Calu3 (cell line): ENCODE results near the gene DOCK9. TPM values are rescaled to one million over a fixed set of nuclear protein-coding genes. Genes with fewer than 3 reads are reported as not detected.
A peak's percentile ranks its signal among the peaks of the same experiment; 100 is the strongest.

Experiments
- BruUV-seq: library from RNA; stranded (reverse); fragments of 400-500 nt; replicated peaks from 2 replicates; lab custom pipeline; 2021; lab: Mats Ljungman, UMichigan
- CTCF ChIA-PET: fragments of 300-600 bp; sonication (Branson Sonifier 250); formaldehyde crosslinking; loops from one replicate; lab custom pipeline; 2022; ENCODE audit warnings: antibody characterized with exemption; lab: Charles Lee
- DNase-seq: peaks from one replicate; pipeline ENCODE4 v3.0.0; 2022
- H3K27ac Mint-ChIP-seq: one replicate; pipeline ENCODE4 v1.8.0; 2022; ENCODE audit warnings: mixed read lengths; ENCODE audit not compliant: unreplicated experiment
- H3K27me3 Mint-ChIP-seq: one replicate; pipeline ENCODE4 v1.8.0; 2022; ENCODE audit warnings: mixed read lengths; ENCODE audit not compliant: unreplicated experiment
- H3K36me3 Mint-ChIP-seq: one replicate; pipeline ENCODE4 v1.8.0; 2022; ENCODE audit warnings: mild to moderate bottlenecking, moderate library complexity, mixed read lengths; ENCODE audit not compliant: insufficient read depth, unreplicated experiment
- H3K4me1 Mint-ChIP-seq: one replicate; pipeline ENCODE4 v1.8.0; 2022; ENCODE audit warnings: mild to moderate bottlenecking, low read depth, mixed read lengths; ENCODE audit not compliant: unreplicated experiment
- H3K4me3 Mint-ChIP-seq: one replicate; pipeline ENCODE4 v1.8.0; 2022; ENCODE audit warnings: mild to moderate bottlenecking, low read depth, moderate library complexity, mixed read lengths; ENCODE audit not compliant: unreplicated experiment
- H3K9me3 Mint-ChIP-seq: one replicate; pipeline ENCODE4 v1.8.0; 2022; ENCODE audit warnings: low read depth, mixed read lengths; ENCODE audit not compliant: unreplicated experiment
- intact Hi-C: fragments of 100-400 bp; cut with micrococcal nuclease; formaldehyde crosslinking; loops from one replicate; pipeline ENCODE4 v1.10.0; 2022; ENCODE audit not compliant: unreplicated experiment
- total RNA-seq: library from RNA; stranded (reverse); gene quantifications from 2 replicates; pipeline ENCODE4 v1.2.3, GENCODE V29; 2022
- TF ChIP-seq, protein P1 (sequence below): fragments of 200-600 bp; IDR thresholded peaks from one replicate; pipeline ENCODE4 v1.8.0; 2022; ENCODE audit warnings: antibody characterized with exemption; ENCODE audit not compliant: unreplicated experiment

DOCK9 gene
- total RNA-seq, 1 experiment from 2014 or later = 26.2 TPM

DNA sequence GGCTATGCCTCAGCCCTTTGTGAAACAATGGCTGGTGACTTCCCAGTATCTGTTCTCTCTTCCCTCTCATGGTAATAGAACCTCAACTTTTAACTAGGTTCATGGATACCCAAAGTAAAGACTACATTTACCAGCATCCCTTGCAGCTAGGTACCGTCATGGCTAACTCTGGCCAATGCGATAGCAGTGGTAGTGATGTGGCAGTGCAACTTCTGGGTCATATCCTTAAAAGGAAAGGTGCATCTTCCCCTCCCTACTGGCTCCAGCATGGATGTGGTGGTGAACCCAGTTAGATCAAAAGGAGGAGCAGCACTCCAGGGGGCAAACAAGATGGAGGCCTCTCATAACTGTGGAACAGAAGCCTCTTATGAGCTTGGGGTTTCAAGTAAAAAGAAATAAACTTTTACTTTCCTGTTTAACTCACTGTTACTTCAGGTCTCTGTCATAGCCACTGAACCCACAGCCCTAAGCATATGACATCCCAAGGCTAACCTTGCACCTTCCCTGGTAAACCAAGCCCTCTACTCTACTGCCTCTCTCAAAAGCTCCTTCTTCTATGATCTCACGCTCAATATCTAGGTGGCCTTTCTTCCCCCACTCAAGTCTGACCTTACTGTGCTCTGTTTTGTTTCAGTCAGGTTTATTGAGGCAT, 104.4 kb downstream of the DOCK9 start:
- Mint-ChIP-seq H3K9me3 (no peaks in the 10 kb centered on the region), H3K27me3 (no peaks in the 10 kb centered on the region), H3K4me1 (no peaks in the 10 kb centered on the region), H3K27ac (peak overlapping the region; percentile 73), H3K36me3 (peaks cover 15% of the 10 kb centered on the region), H3K4me3 (no peak overlapping the region)
- CTCF ChIA-PET = no interaction called here
- no TSS peak for BruUV-seq
- no peak for DNase-seq
- TF ChIP-seq, protein P1, sequence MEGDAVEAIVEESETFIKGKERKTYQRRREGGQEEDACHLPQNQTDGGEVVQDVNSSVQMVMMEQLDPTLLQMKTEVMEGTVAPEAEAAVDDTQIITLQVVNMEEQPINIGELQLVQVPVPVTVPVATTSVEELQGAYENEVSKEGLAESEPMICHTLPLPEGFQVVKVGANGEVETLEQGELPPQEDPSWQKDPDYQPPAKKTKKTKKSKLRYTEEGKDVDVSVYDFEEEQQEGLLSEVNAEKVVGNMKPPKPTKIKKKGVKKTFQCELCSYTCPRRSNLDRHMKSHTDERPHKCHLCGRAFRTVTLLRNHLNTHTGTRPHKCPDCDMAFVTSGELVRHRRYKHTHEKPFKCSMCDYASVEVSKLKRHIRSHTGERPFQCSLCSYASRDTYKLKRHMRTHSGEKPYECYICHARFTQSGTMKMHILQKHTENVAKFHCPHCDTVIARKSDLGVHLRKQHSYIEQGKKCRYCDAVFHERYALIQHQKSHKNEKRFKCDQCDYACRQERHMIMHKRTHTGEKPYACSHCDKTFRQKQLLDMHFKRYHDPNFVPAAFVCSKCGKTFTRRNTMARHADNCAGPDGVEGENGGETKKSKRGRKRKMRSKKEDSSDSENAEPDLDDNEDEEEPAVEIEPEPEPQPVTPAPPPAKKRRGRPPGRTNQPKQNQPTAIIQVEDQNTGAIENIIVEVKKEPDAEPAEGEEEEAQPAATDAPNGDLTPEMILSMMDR = no peak
- intact Hi-C loops = no loop called here

DNA sequence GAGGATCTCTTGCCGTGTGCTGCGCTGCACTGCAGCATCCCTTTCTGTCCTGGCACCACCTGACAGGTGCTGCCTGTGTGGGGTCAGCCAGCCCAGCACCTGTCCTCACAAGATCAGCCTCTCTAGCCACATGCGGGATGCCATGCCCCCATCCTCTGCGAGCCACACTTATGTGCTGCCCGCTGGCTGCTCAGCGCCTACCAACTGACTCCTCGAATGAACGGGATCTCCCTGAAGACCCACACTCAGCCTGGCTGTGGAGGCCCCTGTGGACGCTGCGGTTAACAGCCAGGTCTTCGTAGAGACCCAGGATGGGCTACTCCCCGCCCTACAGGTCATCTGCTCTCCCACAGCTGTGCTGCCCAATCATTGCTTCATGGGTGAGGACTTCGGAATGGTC, 106.1 kb downstream of the DOCK9 start:
- no peak for DNase-seq
- TF ChIP-seq, protein P1 = no peak
- H3K27me3 Mint-ChIP-seq = no peaks in the 10 kb centered on the region
- no peak overlapping the region for H3K4me3 Mint-ChIP-seq
- H3K4me1 Mint-ChIP-seq = no peaks in the 10 kb centered on the region
- CTCF ChIA-PET = no interaction called here
- intact Hi-C loops = no loop called here
- H3K36me3 Mint-ChIP-seq = peaks cover 15% of the 10 kb centered on the region
- BruUV-seq = no TSS peak
- H3K9me3 Mint-ChIP-seq = no peaks in the 10 kb centered on the region
- no peak overlapping the region for H3K27ac Mint-ChIP-seq

DNA sequence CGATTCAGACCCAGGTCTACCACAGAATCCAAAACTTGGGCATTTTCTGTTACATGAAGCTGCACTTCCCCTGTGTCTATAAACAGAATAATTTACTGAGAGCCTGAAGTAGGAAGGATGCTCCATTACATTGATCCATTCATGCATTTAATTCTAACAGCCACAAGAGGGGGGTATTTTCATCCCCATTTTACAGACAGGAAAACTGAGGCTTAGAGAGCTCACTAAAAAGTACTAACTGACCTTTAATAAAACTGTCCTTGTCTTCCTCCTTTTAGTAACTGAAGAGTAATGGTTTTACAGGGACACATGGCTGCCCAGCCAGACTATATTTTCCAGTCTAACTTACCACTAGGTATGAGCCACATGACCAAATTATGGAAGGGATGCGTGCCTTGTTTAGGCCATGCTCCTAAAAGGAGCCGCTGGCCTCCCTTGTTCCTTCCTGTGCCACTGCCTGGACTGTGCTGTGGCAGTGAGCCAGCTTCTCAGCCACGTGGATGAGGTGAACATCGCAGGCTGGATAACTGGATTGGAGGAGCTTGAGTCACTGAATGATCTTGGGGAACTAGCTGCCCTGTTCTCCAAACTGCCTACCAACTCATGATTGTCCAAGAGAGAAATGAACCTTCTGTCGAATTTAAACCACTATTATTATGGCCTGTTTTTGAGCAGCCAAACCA, 108.3 kb downstream of the DOCK9 start:
- H3K4me1 Mint-ChIP-seq = no peaks in the 10 kb centered on the region
- CTCF ChIA-PET = no interaction called here
- intact Hi-C loops = no loop called here
- TF ChIP-seq, protein P1 = no peak
- peaks cover 6% of the 10 kb centered on the region for H3K36me3 Mint-ChIP-seq
- no peaks in the 10 kb centered on the region for H3K27me3 Mint-ChIP-seq
- no peak overlapping the region for H3K4me3 Mint-ChIP-seq
- H3K9me3 Mint-ChIP-seq = no peaks in the 10 kb centered on the region
- no peak overlapping the region for H3K27ac Mint-ChIP-seq
- no peak for DNase-seq
- BruUV-seq = no TSS peak

DNA sequence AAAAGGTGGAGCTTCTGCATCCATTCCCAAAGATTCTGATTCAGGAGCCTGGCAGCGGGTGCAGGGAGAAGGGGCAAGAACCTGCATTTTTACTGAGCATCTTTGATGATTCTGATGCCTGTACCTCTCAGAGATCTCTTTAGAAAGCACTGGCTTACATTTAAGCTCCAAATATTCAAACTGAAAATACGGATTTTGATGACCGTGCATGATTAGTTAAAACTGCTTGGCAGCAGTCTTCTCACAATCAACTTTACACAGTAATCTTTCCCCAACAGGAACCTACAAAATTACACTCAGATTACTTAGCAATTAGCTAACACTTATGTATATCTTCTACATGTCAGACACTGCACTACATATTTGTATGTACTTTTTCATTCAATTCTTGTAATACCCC, 108.9 kb downstream of the DOCK9 start:
- H3K27ac Mint-ChIP-seq = no peak overlapping the region
- no peaks in the 10 kb centered on the region for H3K4me1 Mint-ChIP-seq
- intact Hi-C loops = no loop called here
- no TSS peak for BruUV-seq
- peaks cover 5% of the 10 kb centered on the region for H3K36me3 Mint-ChIP-seq
- TF ChIP-seq, protein P1 = no peak
- H3K9me3 Mint-ChIP-seq = no peaks in the 10 kb centered on the region
- no peak overlapping the region for H3K4me3 Mint-ChIP-seq
- H3K27me3 Mint-ChIP-seq = no peaks in the 10 kb centered on the region
- DNase-seq = no peak
- CTCF ChIA-PET = no interaction called here
